Prostate gland (tissue), 2 donors: ENCODE measurements around the gene B4GALNT3. TPM values are rescaled to one million over a fixed set of nuclear protein-coding genes. Genes with fewer than 3 reads are reported as not detected.

Source experiments
- DNase-seq: peaks from one replicate; pipeline ENCODE4 v3.0.0-alpha.2; 2019; ENCODE audit warnings: low spot score
- H3K27ac ChIP-seq, 2 donors: fragments of 200-600 bp; sonication (generic); 2 replicates each; pipeline ENCODE4 v1.5.1; 2017 to 2019
- H3K27me3 ChIP-seq: fragments of 200-600 bp; sonication (generic); replicated peaks from 2 replicates; pipeline ENCODE4 v1.5.1; 2019; ENCODE audit not compliant: insufficient read depth
- H3K36me3 ChIP-seq, 2 donors: fragments of 200-600 bp; sonication (generic); 1 replicate in 1 of 2; 2 replicates in 1 of 2; pipeline versions ENCODE4 v1.5.1 to v1.8.1; 2017 to 2019
- H3K4me1 ChIP-seq: fragments of 200-600 bp; sonication (generic); replicated peaks from 2 replicates; pipeline ENCODE4 v1.5.1; 2019
- H3K4me3 ChIP-seq, 2 donors: fragments of 200-600 bp; sonication (generic); 2 replicates each; pipeline ENCODE4 v1.5.1; 2017 to 2019
- H3K9me3 ChIP-seq: fragments of 200-600 bp; sonication (generic); 2 replicates; pipeline ENCODE4 v1.5.1; 2017
- POLR2A ChIP-seq: fragments of 450-650 bp; IDR thresholded peaks from one replicate; pipeline ENCODE4 v1.6.1; 2016; ENCODE audit warnings: antibody characterized with exemption, mild to moderate bottlenecking
- POLR2AphosphoS5 ChIP-seq: sonication (generic); formaldehyde crosslinking; IDR thresholded peaks from one replicate; pipeline ENCODE4 v1.6.1; 2017; ENCODE audit warnings: antibody characterized with exemption
- WGBS: methylation state at CpG from one replicate; pipeline ENCODE4 v1.1.5; 2018; 5-methylcytosine and 5-hydroxymethylcytosine counted together
- intact Hi-C: fragments of 100-400 bp; cut with DNase I; formaldehyde crosslinking; loops from one replicate; pipeline ENCODE4 v1.14.2; 2022
- total RNA-seq, 2 donors: library from RNA; depleted of rRNA; stranded (reverse); fragments of >200 nt; gene quantifications; one replicate each; pipeline ENCODE4 v1.1.0, GENCODE V29; 2016
- TF ChIP-seq, protein P1 (sequence below), 4 experiments: fragments of 200-600 bp in 2 of 4; fragments of 450-650 bp in 2 of 4; sonication (generic) in 2 of 4; IDR thresholded peaks; 1 replicate in 3 of 4; 2 replicates in 1 of 4; pipeline ENCODE4 v1.5.1; 2016 to 2019; ENCODE audit warnings: antibody characterized with exemption in 4 of 4, mild to moderate bottlenecking in 2 of 4, moderate library complexity in 2 of 4

Gene B4GALNT3
- total RNA-seq, 2 donors from 2014 or later, result 7.1 to 16.3 TPM

DNA sequence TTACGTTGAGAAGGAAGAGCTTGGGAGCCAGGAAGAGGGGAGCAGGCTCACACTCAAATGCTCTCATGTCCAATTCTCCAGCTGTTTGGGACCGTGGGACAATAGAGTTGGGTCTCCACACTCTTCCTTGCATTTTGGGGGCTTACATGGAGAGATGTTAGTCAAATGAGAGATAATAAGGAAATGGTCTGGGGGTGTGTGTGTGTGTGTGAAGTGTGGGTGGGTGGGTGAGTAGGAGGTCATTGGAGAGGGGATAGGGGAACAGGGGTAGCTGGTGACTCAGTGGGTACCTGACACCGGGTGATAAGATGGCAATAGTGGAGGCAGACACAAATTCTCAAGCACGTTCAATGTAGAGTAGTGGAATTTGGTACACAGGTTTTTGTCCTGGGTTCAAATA lies 68.0 kb downstream of the B4GALNT3 start:
- Histone ChIP-seq H3K9me3 (no peaks in the 10 kb centered on the region), H3K27me3 (no peaks in the 10 kb centered on the region), H3K4me3 (no peak overlapping the region), H3K27ac (no peak overlapping the region), H3K36me3 (no peaks in the 10 kb centered on the region), H3K4me1 (no peaks in the 10 kb centered on the region)
- 84% methylated on average over 4 of the region's 4 CpGs for WGBS
- no peak for TF ChIP-seq POLR2AphosphoS5
- TF ChIP-seq POLR2A, result no peak
- TF ChIP-seq, protein P1, sequence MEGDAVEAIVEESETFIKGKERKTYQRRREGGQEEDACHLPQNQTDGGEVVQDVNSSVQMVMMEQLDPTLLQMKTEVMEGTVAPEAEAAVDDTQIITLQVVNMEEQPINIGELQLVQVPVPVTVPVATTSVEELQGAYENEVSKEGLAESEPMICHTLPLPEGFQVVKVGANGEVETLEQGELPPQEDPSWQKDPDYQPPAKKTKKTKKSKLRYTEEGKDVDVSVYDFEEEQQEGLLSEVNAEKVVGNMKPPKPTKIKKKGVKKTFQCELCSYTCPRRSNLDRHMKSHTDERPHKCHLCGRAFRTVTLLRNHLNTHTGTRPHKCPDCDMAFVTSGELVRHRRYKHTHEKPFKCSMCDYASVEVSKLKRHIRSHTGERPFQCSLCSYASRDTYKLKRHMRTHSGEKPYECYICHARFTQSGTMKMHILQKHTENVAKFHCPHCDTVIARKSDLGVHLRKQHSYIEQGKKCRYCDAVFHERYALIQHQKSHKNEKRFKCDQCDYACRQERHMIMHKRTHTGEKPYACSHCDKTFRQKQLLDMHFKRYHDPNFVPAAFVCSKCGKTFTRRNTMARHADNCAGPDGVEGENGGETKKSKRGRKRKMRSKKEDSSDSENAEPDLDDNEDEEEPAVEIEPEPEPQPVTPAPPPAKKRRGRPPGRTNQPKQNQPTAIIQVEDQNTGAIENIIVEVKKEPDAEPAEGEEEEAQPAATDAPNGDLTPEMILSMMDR (IDR thresholded peaks at IDR 0.05), result no peak
- DNase-seq, result no peak
- intact Hi-C loops, result no loop called here

DNA sequence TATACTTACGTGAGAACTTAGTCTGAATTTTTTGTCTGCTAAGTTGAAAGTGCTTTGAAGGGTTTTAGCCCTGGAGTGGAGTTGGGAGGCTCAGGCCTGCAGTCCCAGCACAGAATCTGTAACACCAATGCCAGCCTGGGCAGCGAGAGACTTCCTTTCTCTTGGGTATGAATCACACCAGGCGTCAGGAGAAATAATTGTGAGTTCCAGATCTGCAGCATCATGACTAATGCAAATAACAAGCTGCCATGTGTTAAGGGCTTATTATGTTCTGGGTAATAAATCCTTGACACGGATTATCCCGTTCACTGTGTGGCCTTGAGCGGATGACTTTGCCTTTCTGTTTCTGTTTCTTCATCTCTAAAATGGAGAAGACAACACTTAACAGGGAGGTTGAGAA lies 70.6 kb downstream of the B4GALNT3 start:
- H3K27me3 ChIP-seq, result no peaks in the 10 kb centered on the region
- 67% methylated on average over 6 of the region's 6 CpGs for WGBS
- no peaks in the 10 kb centered on the region for H3K4me1 ChIP-seq
- intact Hi-C loops, result no loop called here
- no peaks in the 10 kb centered on the region for H3K9me3 ChIP-seq
- no peak overlapping the region for H3K4me3 ChIP-seq
- no peaks in the 10 kb centered on the region for H3K36me3 ChIP-seq
- no peak for DNase-seq
- TF ChIP-seq POLR2AphosphoS5 (peak; percentile 4), POLR2A (no peak)
- TF ChIP-seq, protein P1 (IDR thresholded peaks at IDR 0.05), result no peak
- H3K27ac ChIP-seq, result no peak overlapping the region

DNA sequence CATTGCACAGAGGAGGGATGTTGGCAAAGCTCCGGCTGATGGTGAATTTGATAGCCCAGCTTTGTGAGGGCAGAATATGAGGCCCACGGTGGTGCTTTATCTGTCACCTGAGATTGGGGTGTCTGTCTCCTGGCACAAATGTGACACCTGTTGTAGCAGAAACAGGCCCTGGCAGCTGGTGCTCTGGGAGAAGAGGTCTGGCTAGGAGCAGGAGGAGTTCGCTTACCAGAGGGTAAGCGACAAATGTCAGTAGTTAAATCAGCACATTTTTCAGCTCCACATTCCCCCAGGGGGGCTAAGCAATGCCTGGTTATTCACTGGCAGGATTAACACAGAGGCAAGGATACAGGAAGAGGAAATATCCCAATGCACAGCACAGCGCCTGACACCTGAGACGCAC lies 71.1 kb downstream of the B4GALNT3 start:
- Histone ChIP-seq H3K27me3 (no peaks in the 10 kb centered on the region), H3K4me1 (no peaks in the 10 kb centered on the region), H3K27ac (no peak overlapping the region), H3K36me3 (no peaks in the 10 kb centered on the region), H3K9me3 (no peaks in the 10 kb centered on the region), H3K4me3 (no peak overlapping the region)
- intact Hi-C loops, result no loop called here
- DNase-seq, result no peak
- TF ChIP-seq, protein P1 (IDR thresholded peaks at IDR 0.05), result no peak
- TF ChIP-seq POLR2AphosphoS5 (no peak), POLR2A (no peak)
- 71% methylated on average over 6 of the region's 6 CpGs for WGBS

DNA sequence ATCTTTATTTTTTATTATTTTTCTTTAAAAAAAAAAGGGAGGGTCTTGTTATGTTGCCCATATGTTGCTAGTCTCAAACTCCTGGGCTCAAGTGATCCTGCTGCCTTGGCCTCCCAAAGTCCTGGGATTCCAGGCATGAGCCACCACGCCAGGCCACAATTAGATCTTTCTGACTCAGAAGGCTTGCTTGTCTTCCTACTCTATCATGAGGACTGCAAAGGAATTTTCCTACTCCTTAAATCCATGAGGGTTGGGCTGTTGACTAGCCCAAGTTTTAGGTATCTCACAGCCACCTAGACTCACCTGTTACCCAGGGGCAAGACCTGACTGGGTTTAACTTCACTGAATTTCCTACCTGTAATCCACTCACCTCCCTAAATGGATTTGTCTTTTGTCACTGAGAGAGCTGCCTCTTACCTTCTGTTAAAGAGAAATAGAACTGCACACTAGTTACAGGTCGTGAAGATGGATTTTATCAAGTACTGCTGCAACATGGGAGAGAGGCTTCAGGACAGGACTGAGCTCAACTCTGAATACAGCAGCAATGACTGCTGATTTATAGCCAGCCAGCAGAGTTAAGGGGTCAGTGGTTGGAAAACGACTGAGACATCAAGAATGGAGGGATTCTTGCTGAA lies 72.3 kb downstream of the B4GALNT3 start:
- DNase-seq, result no peak
- 81% methylated on average over 3 of the region's 3 CpGs for WGBS
- Histone ChIP-seq H3K36me3 (no peaks in the 10 kb centered on the region), H3K27ac (no peak overlapping the region), H3K9me3 (no peaks in the 10 kb centered on the region), H3K4me1 (no peaks in the 10 kb centered on the region), H3K4me3 (no peak overlapping the region), H3K27me3 (no peaks in the 10 kb centered on the region)
- intact Hi-C loops, result no loop called here
- TF ChIP-seq POLR2A (no peak), POLR2AphosphoS5 (no peak)
- TF ChIP-seq, protein P1 (IDR thresholded peaks at IDR 0.05), result no peak

DNA sequence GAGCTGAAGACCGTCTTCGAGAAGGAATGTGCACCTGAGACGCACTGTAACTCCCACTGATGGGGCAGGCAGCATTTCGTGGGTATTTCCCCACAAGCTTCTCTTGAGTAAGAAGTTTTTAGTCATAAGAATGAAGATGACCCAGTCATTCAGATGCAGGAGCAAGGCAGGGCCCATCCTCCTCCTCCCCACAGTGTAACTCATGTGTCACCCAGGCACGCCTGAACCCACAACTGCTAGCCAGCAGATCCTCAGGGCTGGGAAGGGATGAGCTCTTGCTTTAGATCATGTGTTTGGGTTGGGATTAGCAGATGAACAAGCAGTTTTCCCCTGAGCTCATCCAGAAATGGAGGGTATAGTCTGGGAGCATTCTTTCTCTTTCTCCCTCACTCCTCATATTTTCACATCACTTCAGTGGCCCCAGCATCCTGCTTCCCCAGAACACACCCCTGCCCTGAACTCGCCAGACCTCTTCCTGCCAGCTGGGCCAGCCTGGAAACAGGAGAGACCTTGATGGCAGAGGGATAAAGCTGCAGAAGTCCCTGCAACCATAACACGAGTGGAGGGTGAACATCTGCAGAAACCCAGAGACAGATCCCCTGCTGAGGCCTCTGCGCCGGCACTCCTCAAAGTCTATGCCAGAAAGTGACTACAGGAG lies 73.3 kb downstream of the B4GALNT3 start:
- H3K9me3 ChIP-seq, result no peaks in the 10 kb centered on the region
- DNase-seq, result no peak
- WGBS, result 89% methylated on average over 9 of the region's 9 CpGs

More for the DNA sequence above, 73.3 kb downstream of the B4GALNT3 start:
- TF ChIP-seq POLR2A (no peak), POLR2AphosphoS5 (no peak)
- TF ChIP-seq, protein P1 (IDR thresholded peaks at IDR 0.05), result no peak
- no peak overlapping the region for H3K4me3 ChIP-seq
- H3K36me3 ChIP-seq, result no peaks in the 10 kb centered on the region
- no peaks in the 10 kb centered on the region for H3K4me1 ChIP-seq
- intact Hi-C loops, result no loop called here
- no peaks in the 10 kb centered on the region for H3K27me3 ChIP-seq
- no peak overlapping the region for H3K27ac ChIP-seq
